ENCODE measurements around the gene PDAP1. TPM values are rescaled to one million over a fixed set of nuclear protein-coding genes. Genes with fewer than 3 reads are reported as not detected.

PDAP1 gene
- total RNA-seq, 1 experiment from 2014 or later: 180 TPM

DNA sequence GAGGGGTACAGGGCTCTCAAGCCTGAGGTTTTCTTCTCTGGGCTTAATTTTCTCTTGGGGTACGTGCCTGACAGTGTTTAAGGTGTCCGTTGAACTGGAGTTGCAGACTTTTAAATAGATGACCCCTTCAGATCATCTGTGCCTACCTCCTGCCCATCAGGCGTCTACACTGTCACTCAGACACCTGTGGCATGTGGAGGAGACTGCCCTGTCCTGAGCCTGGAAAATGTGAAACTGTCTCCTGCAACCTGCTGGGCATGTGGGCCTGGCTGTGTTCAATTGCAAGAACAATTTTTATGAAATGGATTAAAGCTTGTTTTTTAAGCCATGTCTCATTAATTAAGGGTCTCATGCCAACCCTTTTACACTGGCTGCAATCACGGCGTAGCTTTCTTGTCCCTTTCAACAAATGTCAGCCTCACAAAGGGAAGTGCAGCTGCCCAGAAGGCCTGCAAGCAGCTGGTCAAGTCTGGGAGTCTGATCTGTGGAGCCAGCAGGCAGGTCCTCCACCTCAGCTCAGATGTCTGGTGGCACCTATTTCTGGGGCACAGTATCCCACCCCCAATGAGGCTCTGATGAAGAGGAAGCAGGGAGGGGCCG is 48.8 kb upstream of the PDAP1 start:
- Histone ChIP-seq H3K79me2 (ENCODE audit: low read depth) (peaks cover 34% of the 10 kb centered on the region), H3K9me2 (ENCODE audit: insufficient read depth) (no peaks in the 10 kb centered on the region), H3K4me3 (no peak overlapping the region), H4K20me1 (ENCODE audit: insufficient read depth) (peaks cover 43% of the 10 kb centered on the region), H3K36me3 (ENCODE audit: low read depth) (peaks cover 20% of the 10 kb centered on the region), H3K4me2 (no peak overlapping the region), H3F3A (ENCODE audit: insufficient read depth, low read depth) (peaks cover 22% of the 10 kb centered on the region; the same call in 1 of the 2 replicates), H3K9me3 (ENCODE audit: insufficient read depth, low read depth) (no peaks in the 10 kb centered on the region), H3K27ac (no peak overlapping the region), H2AFZ (no peak overlapping the region), H3K4me1 (replicated peaks; ENCODE audit: insufficient read depth) (no peaks in the 10 kb centered on the region), H3K27me3 (ENCODE audit: insufficient read depth, low read depth) (no peaks in the 10 kb centered on the region)
- CTCF ChIA-PET: no interaction called here
- intact Hi-C loops (cut with micrococcal nuclease; ENCODE audit: unreplicated experiment): no loop called here
- BruUV-seq (replicated peaks): no TSS peak
- POLR2A ChIA-PET (ENCODE audit: unreplicated experiment): no interaction called here
- no peak for DNase-seq
- TF ChIP-seq, protein P1, sequence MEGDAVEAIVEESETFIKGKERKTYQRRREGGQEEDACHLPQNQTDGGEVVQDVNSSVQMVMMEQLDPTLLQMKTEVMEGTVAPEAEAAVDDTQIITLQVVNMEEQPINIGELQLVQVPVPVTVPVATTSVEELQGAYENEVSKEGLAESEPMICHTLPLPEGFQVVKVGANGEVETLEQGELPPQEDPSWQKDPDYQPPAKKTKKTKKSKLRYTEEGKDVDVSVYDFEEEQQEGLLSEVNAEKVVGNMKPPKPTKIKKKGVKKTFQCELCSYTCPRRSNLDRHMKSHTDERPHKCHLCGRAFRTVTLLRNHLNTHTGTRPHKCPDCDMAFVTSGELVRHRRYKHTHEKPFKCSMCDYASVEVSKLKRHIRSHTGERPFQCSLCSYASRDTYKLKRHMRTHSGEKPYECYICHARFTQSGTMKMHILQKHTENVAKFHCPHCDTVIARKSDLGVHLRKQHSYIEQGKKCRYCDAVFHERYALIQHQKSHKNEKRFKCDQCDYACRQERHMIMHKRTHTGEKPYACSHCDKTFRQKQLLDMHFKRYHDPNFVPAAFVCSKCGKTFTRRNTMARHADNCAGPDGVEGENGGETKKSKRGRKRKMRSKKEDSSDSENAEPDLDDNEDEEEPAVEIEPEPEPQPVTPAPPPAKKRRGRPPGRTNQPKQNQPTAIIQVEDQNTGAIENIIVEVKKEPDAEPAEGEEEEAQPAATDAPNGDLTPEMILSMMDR (conservative IDR thresholded peaks at IDR 0.05): no peak
- no peak for TF ChIP-seq EZH2 (IDR thresholded peaks at IDR 0.05; ENCODE audit: low read depth)

DNA sequence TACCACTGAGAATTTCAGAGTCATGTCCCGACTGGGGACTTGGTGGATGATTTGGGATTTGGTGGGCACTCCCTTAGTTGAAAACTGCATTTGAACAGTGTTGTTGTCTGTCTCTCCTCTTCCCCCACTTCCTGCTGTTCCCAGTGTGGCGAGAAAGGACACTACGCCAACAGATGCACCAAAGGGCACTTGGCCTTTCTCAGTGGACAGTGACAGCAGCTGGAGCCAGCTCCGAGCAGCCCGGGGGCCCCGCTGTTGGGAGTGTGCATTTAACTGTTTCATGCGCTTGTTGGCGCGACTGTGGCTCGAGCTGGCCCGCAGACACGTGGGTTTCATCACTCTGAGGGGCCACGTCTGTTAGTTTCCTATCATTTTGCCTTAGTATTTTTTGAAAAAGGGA is 47.9 kb upstream of the PDAP1 start:
- H3K27me3 ChIP-seq (ENCODE audit: insufficient read depth, low read depth): no peaks in the 10 kb centered on the region
- CTCF ChIA-PET: no interaction called here
- H3K4me2 ChIP-seq: no peak overlapping the region
- no peak overlapping the region for H3K4me3 ChIP-seq
- no peak overlapping the region for H3K27ac ChIP-seq
- H3F3A ChIP-seq (ENCODE audit: insufficient read depth, low read depth): peaks cover 22% of the 10 kb centered on the region; the same call in 1 of the 2 replicates
- no peaks in the 10 kb centered on the region for H3K9me2 ChIP-seq (ENCODE audit: insufficient read depth)
- BruUV-seq (replicated peaks): no TSS peak
- peaks cover 26% of the 10 kb centered on the region for H3K79me2 ChIP-seq (ENCODE audit: low read depth)
- peaks cover 38% of the 10 kb centered on the region for H4K20me1 ChIP-seq (ENCODE audit: insufficient read depth)
- peaks cover 20% of the 10 kb centered on the region for H3K36me3 ChIP-seq (ENCODE audit: low read depth)
- no peaks in the 10 kb centered on the region for H3K4me1 ChIP-seq (replicated peaks; ENCODE audit: insufficient read depth)
- POLR2A ChIA-PET (ENCODE audit: unreplicated experiment): no interaction called here
- no peak for DNase-seq
- no peaks in the 10 kb centered on the region for H3K9me3 ChIP-seq (ENCODE audit: insufficient read depth, low read depth)
- TF ChIP-seq, protein P1 (conservative IDR thresholded peaks at IDR 0.05): no peak
- no peak for TF ChIP-seq EZH2 (IDR thresholded peaks at IDR 0.05; ENCODE audit: low read depth)
- H2AFZ ChIP-seq: no peak overlapping the region
- intact Hi-C loops (cut with micrococcal nuclease; ENCODE audit: unreplicated experiment): no loop called here

DNA sequence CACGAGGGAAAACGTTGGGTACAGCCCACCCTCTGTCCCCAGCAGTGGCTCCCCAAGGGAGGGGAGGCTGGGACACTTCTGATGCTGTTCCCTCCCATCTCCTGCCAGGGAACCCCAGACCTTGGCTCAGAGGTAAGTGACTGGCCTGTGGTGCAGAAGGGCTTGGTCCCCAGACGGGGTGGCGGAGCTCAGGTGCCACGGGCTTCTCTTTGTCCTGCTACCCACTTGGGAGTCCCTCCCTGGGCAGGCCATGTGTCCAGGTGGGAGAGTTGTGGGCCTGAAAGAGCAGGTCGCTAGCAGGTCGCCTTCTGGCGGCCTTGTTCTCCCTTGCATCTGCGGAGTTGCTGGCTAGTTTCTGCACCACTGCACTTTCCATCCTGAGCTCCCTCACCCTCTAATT is 47.5 kb upstream of the PDAP1 start:
- intact Hi-C loops (cut with micrococcal nuclease; ENCODE audit: unreplicated experiment): no loop called here
- BruUV-seq (replicated peaks): no TSS peak
- no peak for DNase-seq
- Histone ChIP-seq H4K20me1 (ENCODE audit: insufficient read depth) (peaks cover 34% of the 10 kb centered on the region), H3K27me3 (ENCODE audit: insufficient read depth, low read depth) (no peaks in the 10 kb centered on the region), H3K4me3 (no peak overlapping the region), H3F3A (ENCODE audit: insufficient read depth, low read depth) (peaks cover 22% of the 10 kb centered on the region; the same call in 1 of the 2 replicates), H3K27ac (no peak overlapping the region), H2AFZ (no peak overlapping the region), H3K79me2 (ENCODE audit: low read depth) (peaks cover 22% of the 10 kb centered on the region), H3K36me3 (ENCODE audit: low read depth) (peaks cover 20% of the 10 kb centered on the region), H3K9me3 (ENCODE audit: insufficient read depth, low read depth) (no peaks in the 10 kb centered on the region), H3K4me2 (no peak overlapping the region), H3K9me2 (ENCODE audit: insufficient read depth) (no peaks in the 10 kb centered on the region), H3K4me1 (replicated peaks; ENCODE audit: insufficient read depth) (no peaks in the 10 kb centered on the region)
- ChIA-PET CTCF (no interaction called here), POLR2A (ENCODE audit: unreplicated experiment) (no interaction called here)
- no peak for TF ChIP-seq EZH2 (IDR thresholded peaks at IDR 0.05; ENCODE audit: low read depth)
- TF ChIP-seq, protein P1 (conservative IDR thresholded peaks at IDR 0.05): no peak
